HTERT RPE-1 (cell line): Measurements from ENCODE around the gene ZNF675.
"Not testable (repeated sequence)": the region's sequence is repeated elsewhere in the genome, so short reads cannot be mapped to it uniquely, and the experiment has no call there.

Experiments used
- in situ Hi-C: fragments of 300-500 bp; cut with MboI; formaldehyde crosslinking; loops from 4 replicates; pipeline ENCODE4 v1.14.3; 2020; ENCODE audit warnings: low sequenced_read_pairs

ZNF675 gene

GRCh38 chr19:23686621-23687423 lies at the start of gene ZNF675:
ZNF675 (minus strand) TSS chr19:23687212; CDS start chr19:23687033, 179 bp downstream.
- in situ Hi-C loops: no loop called here

DNA sequence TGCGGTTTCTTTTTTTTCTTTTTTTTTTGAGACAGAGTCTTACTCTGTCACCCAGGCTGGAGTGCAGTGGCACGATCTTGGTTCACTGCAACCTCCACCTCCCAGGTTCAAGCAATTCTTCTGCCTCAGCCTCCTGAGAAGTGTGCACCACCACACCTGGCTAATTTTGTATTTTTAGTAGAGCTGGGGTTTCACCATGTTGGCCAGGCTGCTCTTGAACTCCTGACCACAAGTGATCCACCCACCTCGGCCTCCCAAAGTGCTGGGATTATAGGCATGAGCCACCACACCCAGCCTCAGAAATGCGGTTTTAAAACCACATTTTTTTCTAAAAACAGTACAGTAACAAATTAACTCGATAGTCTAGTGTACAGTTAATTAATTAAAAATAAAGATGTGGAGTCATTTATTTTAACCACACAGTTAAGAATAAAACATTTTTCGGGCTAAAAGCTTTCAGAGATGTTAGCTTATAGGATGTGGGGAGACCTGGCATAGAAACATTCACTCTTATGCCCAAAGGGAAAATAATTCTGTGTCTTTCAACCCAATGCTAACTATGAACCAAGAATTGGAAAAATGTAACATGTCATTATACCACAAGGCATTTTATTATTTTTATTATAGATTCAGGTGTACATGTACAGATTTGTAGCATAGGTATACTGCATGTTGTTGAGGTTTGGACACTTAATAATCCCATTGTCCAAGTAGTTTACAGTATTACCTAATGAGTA lies 43.9 kb upstream of the ZNF675 start:
- in situ Hi-C loops: not testable (repeated sequence)

DNA sequence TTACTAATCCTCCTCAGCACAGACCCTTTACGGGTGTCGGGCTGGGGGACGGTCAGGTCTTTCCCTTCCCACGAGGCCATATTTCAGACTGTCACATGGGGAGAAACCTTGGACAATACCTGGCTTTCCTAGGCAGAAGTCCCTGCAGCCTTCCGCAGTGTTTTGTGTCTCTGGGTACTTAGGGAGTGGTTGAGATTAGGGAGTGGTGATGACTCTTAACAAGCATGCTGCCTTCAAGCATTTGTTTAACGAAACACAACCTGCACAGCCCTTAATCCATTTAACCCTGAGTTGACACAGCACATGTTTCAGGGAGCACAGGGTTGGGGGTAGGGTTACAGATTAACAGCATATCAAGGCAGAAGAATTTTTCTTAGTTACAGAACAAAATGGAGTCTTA lies 37.1 kb upstream of the ZNF675 start:
- in situ Hi-C loops: not testable (repeated sequence)

GRCh38 chr19:23718802-23719201 lies 31.8 kb upstream of the ZNF675 start:
- in situ Hi-C loops: no loop called here

DNA sequence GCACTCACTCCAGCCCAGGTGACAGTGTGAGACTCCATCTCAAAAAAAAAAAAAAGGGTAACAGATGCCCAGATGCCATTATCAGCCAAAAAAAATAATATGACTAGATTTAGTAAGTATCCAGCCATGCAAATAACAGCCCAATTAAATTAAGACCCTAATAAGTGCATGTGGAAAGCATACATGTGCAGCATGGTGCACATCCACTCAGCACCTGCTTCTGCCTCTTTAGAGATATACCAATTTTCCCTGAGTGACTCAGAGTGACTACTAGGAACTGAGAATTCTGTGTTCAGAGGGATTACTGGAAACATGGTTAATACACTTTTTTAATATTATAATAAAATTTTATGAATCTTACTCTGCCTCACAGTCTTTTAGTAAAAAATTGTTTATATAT lies 29.8 kb upstream of the ZNF675 start:
- in situ Hi-C loops: no loop called here

DNA sequence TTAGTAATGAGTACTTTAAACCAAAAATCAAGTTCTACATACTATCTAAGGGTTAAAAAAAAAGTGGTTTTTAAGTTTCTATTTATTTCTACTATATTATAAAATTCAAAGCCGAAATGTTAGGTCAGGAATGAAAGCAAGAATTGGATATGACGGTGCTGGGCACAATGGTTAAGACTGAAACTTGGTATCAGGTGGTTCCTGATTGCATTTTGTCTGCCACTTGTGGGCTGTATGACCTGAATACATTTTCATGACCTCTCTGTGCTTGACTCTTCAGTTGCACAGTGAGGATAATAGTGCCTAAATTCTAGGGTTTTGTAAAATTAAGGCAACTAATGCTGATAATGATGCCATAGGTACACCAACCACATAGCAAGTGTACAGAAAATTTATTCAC lies 22.3 kb upstream of the ZNF675 start:
- in situ Hi-C loops: no loop called here

DNA sequence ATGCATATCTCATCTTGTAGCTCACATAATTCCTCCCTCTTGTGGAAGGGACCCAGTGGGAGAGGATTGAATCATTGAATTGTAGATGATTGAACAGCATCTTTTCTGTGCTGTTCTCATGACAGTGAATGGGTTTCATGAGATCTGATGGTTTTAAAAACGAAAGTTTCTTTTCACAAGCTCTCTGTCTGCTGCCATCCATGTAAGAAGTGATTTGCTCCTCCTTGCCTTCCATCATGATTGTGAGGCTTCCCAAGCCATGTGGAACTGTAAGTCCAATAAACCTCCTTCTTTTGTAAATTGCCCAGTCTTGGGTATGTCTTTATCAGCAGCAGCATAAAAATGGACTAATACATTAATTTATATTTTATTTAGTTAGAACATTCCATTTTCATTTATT lies 19.6 kb upstream of the ZNF675 start:
- in situ Hi-C loops: no loop called here

DNA sequence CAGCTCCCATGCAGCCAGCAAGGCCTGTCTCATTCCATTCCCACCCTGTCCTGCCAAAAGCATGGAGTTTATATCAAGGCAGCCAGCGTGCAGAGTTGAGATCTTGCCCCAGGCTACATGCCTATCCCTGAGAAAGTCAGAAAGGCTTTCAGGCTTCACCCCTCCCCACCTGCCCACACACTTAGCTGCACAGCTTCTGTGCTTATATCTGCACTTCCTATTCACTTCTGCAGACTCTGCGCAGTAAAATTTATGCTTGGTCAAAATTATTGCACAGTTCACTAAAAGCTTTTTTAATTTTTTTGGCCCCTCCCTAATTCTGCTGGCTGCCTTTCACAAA lies 12.5 kb upstream of the ZNF675 start:
- in situ Hi-C loops: no loop called here

DNA sequence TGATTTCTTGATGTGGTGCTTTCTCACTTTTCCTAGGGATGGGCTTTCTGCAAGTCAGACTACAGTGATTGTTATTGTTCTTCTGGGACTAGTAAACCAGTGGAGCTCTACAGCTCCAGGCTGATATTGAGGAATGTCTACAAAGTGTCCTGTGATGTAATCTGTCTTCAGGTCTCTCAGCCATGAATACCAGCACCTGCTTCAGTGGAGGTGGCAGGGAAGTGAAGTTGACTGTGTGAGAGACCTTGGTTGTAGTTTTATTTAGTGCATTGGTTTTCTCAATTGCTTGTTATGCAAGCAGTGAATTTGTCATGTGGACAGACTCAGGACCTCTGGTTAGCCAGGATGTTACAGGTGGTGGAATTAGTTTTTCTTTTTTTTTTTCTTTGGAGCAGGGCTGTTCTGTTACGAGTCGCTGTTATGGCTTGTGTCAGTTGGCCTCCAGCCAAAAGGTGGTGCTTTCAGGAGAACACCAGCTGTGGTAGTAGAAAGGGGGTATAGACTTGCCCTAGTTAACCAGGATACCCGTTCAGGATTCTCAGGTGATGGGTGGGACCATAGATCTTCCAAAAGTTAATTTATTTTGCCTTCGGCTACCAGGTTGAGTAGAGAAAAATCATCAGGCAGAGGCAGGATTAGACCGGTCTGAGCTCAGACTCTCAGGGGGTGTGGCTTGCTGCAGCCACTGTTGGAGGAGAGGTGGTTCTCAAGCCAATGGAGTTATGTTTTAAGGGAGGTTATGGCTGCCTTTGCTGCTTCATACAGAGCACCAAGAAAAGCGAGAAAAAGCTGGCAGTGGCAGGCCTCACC lies 11.9 kb upstream of the ZNF675 start:
- in situ Hi-C loops: no loop called here

- in situ Hi-C loops: not testable (repeated sequence)
These were observed 5.9 kb upstream of the ZNF675 start for GRCh38 chr19:23692937-23693336.

- in situ Hi-C loops: no loop called here
These were observed 13.9 kb downstream of the ZNF675 start for GRCh38 chr19:23673132-23673531.

GRCh38 chr19:23668606-23669005 lies 18.4 kb downstream of the ZNF675 start:
- in situ Hi-C loops: not testable (repeated sequence)

- in situ Hi-C loops: no loop called here
These were observed 21.2 kb downstream of the ZNF675 start for GRCh38 chr19:23665651-23666410.

GRCh38 chr19:23649817-23650216 lies 37.2 kb downstream of the ZNF675 start:
- in situ Hi-C loops: not testable (repeated sequence)
